Heart right ventricle (tissue), 16 donors: ENCODE results near the gene NAPEPLD. TPM values are rescaled to one million over a fixed set of nuclear protein-coding genes. Genes with fewer than 3 reads are reported as not detected.
"Not testable (repeated sequence)": the region's sequence is repeated elsewhere in the genome, so short reads cannot be mapped to it uniquely, and the experiment has no call there.

Experiments used
- ATAC-seq, 8 donors: fragments of 200-7000 bp; cut with Tn5 transposase; one replicate each; pipeline ENCODE4 v1.9.1; 2020; ENCODE audit warnings: mild to moderate bottlenecking in 8 of 8, moderate library complexity in 8 of 8, moderate number of reproducible peaks in 1 of 8
- DNase-seq, 2 donors: peaks; one replicate each; pipeline ENCODE4 v3.0.0-alpha.2; 2020
- H3K27ac ChIP-seq, 10 donors: fragments of 200-600 bp; sonication (generic) in 2 of 10; one replicate each; pipeline versions ENCODE4 v1.5.0 to v1.8.0; 2020 to 2022; ENCODE audit warnings: mild to moderate bottlenecking in 3 of 10
- H3K27me3 ChIP-seq, 7 donors: fragments of 200-600 bp; one replicate each; pipeline ENCODE4 v1.8.0; 2021 to 2022; ENCODE audit warnings: mild to moderate bottlenecking in 2 of 7
- H3K36me3 ChIP-seq, 9 donors: fragments of 200-600 bp; sonication (generic) in 1 of 9; one replicate each; pipeline versions ENCODE4 v1.5.0 to v1.8.0; 2020 to 2022; ENCODE audit warnings: mild to moderate bottlenecking in 2 of 9
- H3K4me1 ChIP-seq, 9 donors: fragments of 200-600 bp; sonication (generic) in 1 of 9; one replicate each; pipeline versions ENCODE4 v1.5.0 to v1.8.0; 2020 to 2022; ENCODE audit warnings: mild to moderate bottlenecking in 4 of 9
- H3K4me3 ChIP-seq, 10 donors: fragments of 200-600 bp; sonication (generic) in 2 of 10; one replicate each; pipeline versions ENCODE4 v1.5.0 to v1.8.0; 2020 to 2022; ENCODE audit warnings: mild to moderate bottlenecking in 7 of 10, moderate library complexity in 2 of 10
- H3K9me3 ChIP-seq, 11 donors: fragments of 200-600 bp in 10 of 11; sonication (generic) in 2 of 11; one replicate each; pipeline versions ENCODE4 v1.5.0 to v1.8.0; 2013 to 2022; ENCODE audit warnings: mild to moderate bottlenecking in 2 of 11, control low read depth in 1 of 11, moderate library complexity in 1 of 11
- WGBS, 2 donors: extraction: QIAGEN DNeasy Blood & Tissue Kit; methylation state at CpG; one replicate each; pipeline ENCODE4 v1.1.7; 2013; ENCODE audit warnings: inconsistent platforms in 1 of 2; 5-methylcytosine and 5-hydroxymethylcytosine counted together
- intact Hi-C, 10 donors: fragments of 100-400 bp; cut with DNase I; formaldehyde crosslinking; loops; one replicate each; pipeline versions ENCODE4 v1.11.1 to v1.14.2; 2022
- polyA plus RNA-seq, 2 donors: library from polyadenylated mRNA; stranded (reverse); fragments of 200-250 nt; gene quantifications; one replicate each; pipeline ENCODE4 v1.2.3, GENCODE V29; 2013
- total RNA-seq, 10 donors: library from RNA; stranded (reverse); fragmentation: NEBNext Ultra II Directional in 3 of 10; extraction: Animal tissue kit (Norgen Biotek cat#: 25700) in 3 of 10; gene quantifications; one replicate each; pipeline versions ENCODE4 v1.2.1 to v1.2.4, GENCODE V29; 2021 to 2023
- TF ChIP-seq, protein P1 (sequence below), 9 donors: fragments of 200-600 bp; sonication (generic) in 2 of 9; IDR thresholded peaks; one replicate each; pipeline versions ENCODE4 v1.5.0 to v1.8.0; 2021 to 2022; ENCODE audit warnings: antibody characterized with exemption in 9 of 9, mild to moderate bottlenecking in 5 of 9, moderate library complexity in 1 of 9
- donor health status: Arrhythmogenic right ventricular cardiomyopathy.
- donor health status: ischemic (EF 13 %, LVEDD 7.1; RV severe dilation, severe dysfunction).
- donor health status: healthy with polysubstance abuse.
- donor health status: DM: no; HTN: yes; CAD: no.
- donor health status: DM: no; HTN: no; CAD: no.
- donor health status: ischemic (EF 25% LVEDD 6.9; RV normal size, moderate dysfunction).
- donor health status: ischemic (EF 25% LVEDD 5.7; RV mildly dilated, moderate dysfunction).
- donor health status: healthy.
- donor health status: DM: yes; HTN: yes; CAD: no.
- donor health status: Ischemic cardiomyopathy.
- donor health status: ischemic (EF 35%, LVEDD 5.7; RV mildly dilated, moderate dysfunction).
- donor health status: nonischemic (EF 11% LVEDD 7.7; RV severe dilation, severe dysfunction).
- donor health status: DM: yes; HTN: yes; CAD: no.
- donor health status: PGD.
- donor health status: ischemic (EF 29% LVEDD 5.4; RV normal size, mild dysfunction).
- donor health status: nonischemic (EF 23%, LVEDD 6.1; RV moderate dilation, normal function).

The NAPEPLD gene
- total and polyA plus RNA-seq, 12 donors = 2.1 to 11.6 (median 8.2) TPM

DNA sequence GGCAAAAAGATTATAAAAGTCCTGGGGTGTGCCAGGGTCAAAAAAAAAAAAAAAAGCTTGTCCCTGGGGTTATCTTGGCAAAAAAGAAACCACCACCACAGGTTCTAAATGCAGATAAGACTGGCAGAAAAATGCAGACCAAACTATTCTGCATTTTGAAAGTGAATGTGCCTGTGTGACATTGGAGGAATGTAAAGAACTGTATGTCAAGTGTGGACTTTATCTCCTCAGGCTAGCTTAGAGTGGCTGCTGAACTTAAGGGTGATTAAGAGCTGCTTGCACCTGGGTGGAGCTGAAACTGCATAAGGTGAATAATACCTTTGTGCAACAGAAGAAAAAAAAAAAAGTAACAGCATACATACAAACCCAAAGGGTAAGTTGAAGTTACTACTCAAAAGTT, 1.3 kb upstream of the NAPEPLD start:
- Histone ChIP-seq H3K4me1 (peaks cover 0 to 30% (median 22%) of the 10 kb centered on the region in 9 donors), H3K4me3 (no peak overlapping the region), H3K27me3 (no peaks in the 10 kb centered on the region), H3K9me3 (no peaks in the 10 kb centered on the region), H3K27ac (no peak overlapping the region), H3K36me3 (no peaks in the 10 kb centered on the region)
- intact Hi-C loops = no loop called here
- TF ChIP-seq, protein P1, sequence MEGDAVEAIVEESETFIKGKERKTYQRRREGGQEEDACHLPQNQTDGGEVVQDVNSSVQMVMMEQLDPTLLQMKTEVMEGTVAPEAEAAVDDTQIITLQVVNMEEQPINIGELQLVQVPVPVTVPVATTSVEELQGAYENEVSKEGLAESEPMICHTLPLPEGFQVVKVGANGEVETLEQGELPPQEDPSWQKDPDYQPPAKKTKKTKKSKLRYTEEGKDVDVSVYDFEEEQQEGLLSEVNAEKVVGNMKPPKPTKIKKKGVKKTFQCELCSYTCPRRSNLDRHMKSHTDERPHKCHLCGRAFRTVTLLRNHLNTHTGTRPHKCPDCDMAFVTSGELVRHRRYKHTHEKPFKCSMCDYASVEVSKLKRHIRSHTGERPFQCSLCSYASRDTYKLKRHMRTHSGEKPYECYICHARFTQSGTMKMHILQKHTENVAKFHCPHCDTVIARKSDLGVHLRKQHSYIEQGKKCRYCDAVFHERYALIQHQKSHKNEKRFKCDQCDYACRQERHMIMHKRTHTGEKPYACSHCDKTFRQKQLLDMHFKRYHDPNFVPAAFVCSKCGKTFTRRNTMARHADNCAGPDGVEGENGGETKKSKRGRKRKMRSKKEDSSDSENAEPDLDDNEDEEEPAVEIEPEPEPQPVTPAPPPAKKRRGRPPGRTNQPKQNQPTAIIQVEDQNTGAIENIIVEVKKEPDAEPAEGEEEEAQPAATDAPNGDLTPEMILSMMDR (IDR thresholded peaks at IDR 0.05) = no peak
- ATAC-seq (no peak), DNase-seq (no peak)

DNA sequence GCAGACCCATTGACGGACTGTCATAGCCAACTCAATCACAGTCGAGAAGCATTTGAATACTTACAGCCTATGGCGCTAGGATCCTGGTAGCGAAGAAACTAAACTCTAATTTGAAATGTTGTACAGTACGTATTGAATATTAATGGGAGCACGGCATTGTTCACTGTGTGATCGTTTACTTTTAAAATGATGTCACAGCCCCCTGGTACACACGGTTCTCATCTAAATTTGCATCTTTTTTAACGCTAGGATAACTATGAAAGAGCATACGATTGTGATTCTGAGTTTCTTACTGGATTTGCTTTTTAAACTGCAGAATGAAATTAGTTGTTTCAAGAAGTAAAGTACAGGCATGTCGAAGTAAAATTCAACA, 895 bp upstream of the NAPEPLD start:
- TF ChIP-seq, protein P1 (IDR thresholded peaks at IDR 0.05) = no peak
- intact Hi-C loops = loop anchor here in 3 of 10 donors (1.0 to 10.0 kb wide), 3 partner anchors 74 to 77 kb away; partner anchors contain the start of genes ARMC10 (in 2 of the 3) and FBXL13 (in 2 of the 3)
- Histone ChIP-seq H3K9me3 (no peaks in the 10 kb centered on the region), H3K4me3 (peak overlapping the region; percentile 46 to 90 (median 74)), H3K36me3 (no peaks in the 10 kb centered on the region), H3K27me3 (no peaks in the 10 kb centered on the region), H3K27ac (peak overlapping the region; percentile 95 to 99 (median 97)), H3K4me1 (peaks cover 0 to 30% (median 22%) of the 10 kb centered on the region in 9 donors)
- 92 to 93% methylated on average over 11 of the region's 11 CpGs for WGBS, 2 donors
- peak in 2 of 8 donors; percentile 3 to 15 for ATAC-seq
- DNase-seq = no peak

DNA sequence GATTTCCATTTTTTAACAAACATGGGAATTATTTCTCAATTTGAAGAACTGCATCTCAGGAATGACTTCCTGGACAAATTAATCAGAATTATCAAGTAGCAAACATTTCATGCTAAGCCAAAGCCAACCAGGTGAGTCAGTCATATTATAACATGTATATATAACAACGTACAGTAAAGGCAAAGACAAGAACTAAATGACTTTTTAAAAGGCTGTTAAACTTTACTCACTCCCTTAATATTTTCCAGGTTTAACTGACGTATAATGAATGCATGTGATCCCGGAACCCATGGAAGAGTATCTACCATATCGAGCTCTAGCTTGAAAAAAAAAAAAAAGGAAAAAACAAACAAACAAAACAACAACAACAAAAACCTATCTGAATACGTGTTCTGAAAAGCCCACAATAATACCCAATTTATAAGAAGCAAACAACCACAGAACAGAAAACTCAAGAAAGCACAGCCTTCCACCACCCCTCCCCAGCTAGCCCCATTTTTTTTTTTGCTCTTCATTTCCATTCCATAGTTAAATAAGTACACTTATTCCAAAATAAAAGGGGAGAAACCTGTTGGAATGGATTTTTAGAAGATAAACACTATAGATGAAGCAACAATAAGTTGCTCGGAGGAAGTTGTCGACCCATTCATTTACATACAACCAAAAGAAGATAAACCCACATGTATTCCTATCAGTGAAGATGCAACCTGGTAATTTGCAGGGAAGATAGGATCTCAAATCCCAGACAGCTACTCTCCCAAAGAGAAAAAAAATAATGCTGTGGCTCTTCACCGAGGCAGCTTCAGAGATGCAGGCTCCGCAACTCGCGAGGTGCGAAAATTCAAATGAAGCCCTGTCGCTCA, 537 bp downstream of the NAPEPLD start:
- Histone ChIP-seq H3K4me1 (peaks cover 0 to 30% (median 22%) of the 10 kb centered on the region in 9 donors), H3K27ac (peak overlapping the region; percentile 95 to 99 (median 97)), H3K36me3 (no peaks in the 10 kb centered on the region), H3K27me3 (no peaks in the 10 kb centered on the region), H3K4me3 (peak overlapping the region; percentile 46 to 90 (median 74)), H3K9me3 (no peaks in the 10 kb centered on the region)
- DNase-seq (no peak), ATAC-seq (no peak)
- WGBS, 2 donors = 1% methylated on average over 13 of the region's 13 CpGs
- intact Hi-C loops = loop anchor here in 2 of 10 donors (5.0 to 10.0 kb wide), 2 partner anchors 74 to 76 kb away; partner anchors contain the start of genes FBXL13 (in 2 of the 2) and ARMC10 (in 1 of the 2)
- TF ChIP-seq, protein P1 (IDR thresholded peaks at IDR 0.05) = no peak

DNA sequence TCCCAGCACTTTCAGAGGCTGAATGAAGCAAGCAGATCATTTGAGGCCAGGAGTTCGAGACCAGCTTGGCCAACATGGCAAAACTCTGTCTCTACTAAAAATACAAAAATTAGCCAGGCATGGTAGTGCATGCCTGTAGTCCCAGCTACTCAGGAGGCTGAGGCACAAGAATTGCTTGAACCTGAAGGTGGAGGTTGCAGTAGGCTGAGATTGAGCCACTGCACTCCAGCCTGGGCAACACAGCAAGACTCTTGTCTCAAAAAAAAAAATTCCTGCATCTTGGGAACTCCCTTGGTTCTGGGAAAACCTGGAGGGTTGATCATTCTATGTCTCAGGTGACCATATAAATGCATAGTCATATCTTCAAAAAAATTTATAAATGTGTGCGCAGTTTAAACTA, 4.1 kb downstream of the NAPEPLD start:
- peaks cover 0 to 27% (median 20%) of the 10 kb centered on the region in 9 donors for H3K4me1 ChIP-seq
- not testable (repeated sequence) for H3K36me3 ChIP-seq, H3K9me3 ChIP-seq, H3K27me3 ChIP-seq, H3K27ac ChIP-seq, ATAC-seq, DNase-seq, H3K4me3 ChIP-seq
- intact Hi-C loops = loop anchor here in 2 of 10 donors (5.0 to 10.0 kb wide), 2 partner anchors 70 to 72 kb away; partner anchors contain the start of genes FBXL13 (in 2 of the 2) and ARMC10 (in 1 of the 2)
- 97% methylated on average over 2 of the region's 2 CpGs for WGBS, 2 donors
